Keratinocyte (primary cell): ENCODE results near the gene LGALS4. TPM values are rescaled to one million over a fixed set of nuclear protein-coding genes. Genes with fewer than 3 reads are reported as not detected.

Experiments
- DNase-seq: peaks from one replicate; pipeline ENCODE4 v3.0.0-alpha.2; 2011; ENCODE audit warnings: low read depth, missing footprints, low spot score
- FAIRE-seq: peaks from 2 replicates; lab custom pipeline; 2011; peaks lifted over from hg19 to GRCh38; lab: Jason Lieb, UNC
- H2AFZ ChIP-seq: 2 replicates; pipeline ENCODE4 v1.6.0; 2012; ENCODE audit warnings: low read length, control low read depth, inconsistent platforms; ENCODE audit not compliant: control insufficient read depth
- H3K27ac ChIP-seq: 2 replicates; pipeline ENCODE4 v1.5.1; 2011; ENCODE audit warnings: low read length; ENCODE audit not compliant: control insufficient read depth, insufficient read depth
- H3K27me3 ChIP-seq: 3 replicates; pipeline ENCODE4 v1.6.0; 2011; ENCODE audit warnings: low read length; ENCODE audit not compliant: control insufficient read depth, insufficient read depth; ENCODE audit errors: extremely low read depth
- H3K36me3 ChIP-seq, 2 experiments: 2 replicates in 1 of 2; 3 replicates in 1 of 2; pipeline ENCODE4 v1.5.1; 2011; ENCODE audit warnings: low read length in 2 of 2, mild to moderate bottlenecking in 1 of 2; ENCODE audit not compliant: control insufficient read depth in 2 of 2, insufficient read depth in 2 of 2; ENCODE audit errors: extremely low read depth in 1 of 2
- H3K4me1 ChIP-seq: 3 replicates; pipeline ENCODE4 v1.5.1; 2011; ENCODE audit warnings: low read length; ENCODE audit not compliant: control insufficient read depth, insufficient read depth; ENCODE audit errors: extremely low read depth
- H3K4me2 ChIP-seq: 3 replicates; pipeline ENCODE4 v1.6.0; 2011; ENCODE audit warnings: low read depth, low read length; ENCODE audit not compliant: control insufficient read depth, insufficient read depth; ENCODE audit errors: extremely low read depth
- H3K4me3 ChIP-seq, 3 experiments: fragments of 200-600 bp in 1 of 3; sonication (generic) in 1 of 3; 2 replicates in 2 of 3; 3 replicates in 1 of 3; pipeline ENCODE4 v1.5.1; 2011 to 2016; ENCODE audit warnings: low read length in 3 of 3, mild to moderate bottlenecking in 3 of 3, control low read depth in 2 of 3, inconsistent platforms in 1 of 3, low read depth in 1 of 3, mixed read lengths in 1 of 3, mixed run types in 1 of 3, moderate library complexity in 1 of 3; ENCODE audit not compliant: control insufficient read depth in 2 of 3, insufficient read depth in 2 of 3; ENCODE audit errors: extremely low read depth in 1 of 3
- H3K79me2 ChIP-seq: 2 replicates; pipeline ENCODE4 v1.6.0; 2012; ENCODE audit warnings: low read length; ENCODE audit not compliant: control insufficient read depth, insufficient read depth
- H3K9ac ChIP-seq: 3 replicates; pipeline ENCODE4 v1.6.0; 2011; ENCODE audit warnings: low read length; ENCODE audit not compliant: control insufficient read depth, insufficient read depth; ENCODE audit errors: extremely low read depth
- H3K9me1 ChIP-seq: 3 replicates; pipeline ENCODE4 v1.6.0; 2011; ENCODE audit warnings: low read length; ENCODE audit not compliant: control insufficient read depth, insufficient read depth; ENCODE audit errors: extremely low read depth
- H3K9me3 ChIP-seq: 2 replicates; pipeline ENCODE4 v1.5.1; 2012; ENCODE audit warnings: low read depth, low read length; ENCODE audit not compliant: control insufficient read depth
- H4K20me1 ChIP-seq: 3 replicates; pipeline ENCODE4 v1.6.0; 2011; ENCODE audit warnings: low read length; ENCODE audit not compliant: control insufficient read depth, insufficient read depth; ENCODE audit errors: extremely low read depth
- CTCF ChIP-seq, 3 experiments: IDR thresholded peaks in 1 of 3; conservative IDR thresholded peaks in 1 of 3; optimal IDR thresholded peaks in 1 of 3; 2 replicates in 2 of 3; 3 replicates in 1 of 3; pipeline versions ENCODE3 to v1.5.1; 2011; ENCODE audit warnings: low read length in 3 of 3, mild to moderate bottlenecking in 3 of 3, moderate library complexity in 2 of 3, control low read depth in 1 of 3, inconsistent platforms in 1 of 3; ENCODE audit not compliant: insufficient read depth in 2 of 3; ENCODE audit errors: extremely low read depth in 1 of 3
- EZH2 ChIP-seq: IDR thresholded peaks from one replicate; pipeline ENCODE4 v1.6.1; 2012; ENCODE audit warnings: inconsistent platforms, mild to moderate bottlenecking, low read length, moderate library complexity
- dilution Hi-C: fragments of 300-500 bp; cut with MboI; formaldehyde crosslinking; loops from one replicate; pipeline ENCODE4 v1.7.0; 2020; ENCODE audit warnings: low sequenced_read_pairs; ENCODE audit not compliant: extremely low pct_ligation_motif_present
- polyA plus RNA-seq, 5 experiments: library from polyadenylated mRNA; depleted of rRNA in 3 of 5; stranded (reverse) in 3 of 5; stranded (forward) in 1 of 5; unstranded in 1 of 5; fragments of >200 nt; gene quantifications; 1 replicate in 1 of 5; 2 replicates in 3 of 5; 3 replicates in 1 of 5; pipeline versions ENCODE4 v1.2.1 to v1.2.3, GENCODE V29; 2011 to 2012; ENCODE audit warnings: missing spikeins in 2 of 5, low read depth in 1 of 5, low replicate concordance in 1 of 5

The LGALS4 gene
- polyA plus RNA-seq, 1 donor (not counting 4 experiments of a cell fraction or from before 2014, with no cell fraction given): 0.13 TPM

- Histone ChIP-seq H4K20me1 (no peaks in the 10 kb centered on the region), H3K27me3 (no peaks in the 10 kb centered on the region), H3K79me2 (no peaks in the 10 kb centered on the region), H3K9me1 (no peaks in the 10 kb centered on the region), H2AFZ (no peak overlapping the region), H3K9ac (no peak overlapping the region), H3K27ac (no peak overlapping the region), H3K4me2 (no peak overlapping the region), H3K36me3 (no peaks in the 10 kb centered on the region), H3K9me3 (no peaks in the 10 kb centered on the region), H3K4me3 (no peak overlapping the region), H3K4me1 (peaks cover 4% of the 10 kb centered on the region)
- dilution Hi-C loops: no loop called here
- FAIRE-seq (no peak), DNase-seq (no peak)
- TF ChIP-seq EZH2: no peak
- no peak for TF ChIP-seq CTCF (optimal IDR thresholded peaks at IDR 0.05 in 1 of 3, IDR thresholded peaks at IDR 0.05 in 1 of 3, conservative IDR thresholded peaks at IDR 0.05 in 1 of 3; ENCODE audit: extremely low read depth in 1 of 3, insufficient read depth in 2 of 3, low read length in 3 of 3)
Observed at GRCh38 chr19:38806371-38806770, 6.4 kb downstream of the LGALS4 start.

GRCh38 chr19:38805180-38805579 is 7.6 kb downstream of the LGALS4 start:
- H3K36me3 ChIP-seq: no peaks in the 10 kb centered on the region
- peak overlapping the region; percentile 20 for H3K27ac ChIP-seq
- peak overlapping the region; percentile 2 for H3K4me2 ChIP-seq
- FAIRE-seq: no peak
- H3K9ac ChIP-seq: no peak overlapping the region
- no peak for DNase-seq
- H2AFZ ChIP-seq: peak overlapping the region; percentile 77
- dilution Hi-C loops: no loop called here
- peaks cover 4% of the 10 kb centered on the region for H3K4me1 ChIP-seq
- H3K9me1 ChIP-seq: no peaks in the 10 kb centered on the region
- TF ChIP-seq CTCF (optimal IDR thresholded peaks at IDR 0.05 in 1 of 3, IDR thresholded peaks at IDR 0.05 in 1 of 3, conservative IDR thresholded peaks at IDR 0.05 in 1 of 3; ENCODE audit: extremely low read depth in 1 of 3, insufficient read depth in 2 of 3, low read length in 3 of 3) (no peak), EZH2 (no peak)
- H3K4me3 ChIP-seq: no peak overlapping the region
- no peaks in the 10 kb centered on the region for H4K20me1 ChIP-seq
- H3K9me3 ChIP-seq: no peaks in the 10 kb centered on the region
- no peaks in the 10 kb centered on the region for H3K79me2 ChIP-seq
- no peaks in the 10 kb centered on the region for H3K27me3 ChIP-seq
